Right ventricle myocardium inferior (tissue), 1 donor: ENCODE data around the gene TRIM72. TPM values are rescaled to one million over a fixed set of nuclear protein-coding genes. Genes with fewer than 3 reads are reported as not detected.

Experiments used
- ATAC-seq: fragments of 200-7000 bp; cut with Tn5 transposase; one replicate; pipeline ENCODE4 v1.9.1; 2020; ENCODE audit warnings: mild to moderate bottlenecking, moderate library complexity
- DNase-seq: peaks from one replicate; pipeline ENCODE4 v3.0.0; 2021; ENCODE audit errors: missing footprints
- intact Hi-C: fragments of 100-400 bp; cut with DNase I; formaldehyde crosslinking; loops from one replicate; pipeline ENCODE4 v1.11.0; 2022
- total RNA-seq: library from RNA; stranded (reverse); fragmentation: NEBNext Ultra II Directional; extraction: Animal tissue kit (Norgen Biotek cat#: 25700); gene quantifications from one replicate; pipeline ENCODE4 v1.2.1, GENCODE V29; 2021
- donor health status: DM: no; HTN: yes; CAD: no; lungs with severe emphysema.

The TRIM72 gene
- total RNA-seq, 1 donor from 2014 or later, result 2.1 TPM

DNA sequence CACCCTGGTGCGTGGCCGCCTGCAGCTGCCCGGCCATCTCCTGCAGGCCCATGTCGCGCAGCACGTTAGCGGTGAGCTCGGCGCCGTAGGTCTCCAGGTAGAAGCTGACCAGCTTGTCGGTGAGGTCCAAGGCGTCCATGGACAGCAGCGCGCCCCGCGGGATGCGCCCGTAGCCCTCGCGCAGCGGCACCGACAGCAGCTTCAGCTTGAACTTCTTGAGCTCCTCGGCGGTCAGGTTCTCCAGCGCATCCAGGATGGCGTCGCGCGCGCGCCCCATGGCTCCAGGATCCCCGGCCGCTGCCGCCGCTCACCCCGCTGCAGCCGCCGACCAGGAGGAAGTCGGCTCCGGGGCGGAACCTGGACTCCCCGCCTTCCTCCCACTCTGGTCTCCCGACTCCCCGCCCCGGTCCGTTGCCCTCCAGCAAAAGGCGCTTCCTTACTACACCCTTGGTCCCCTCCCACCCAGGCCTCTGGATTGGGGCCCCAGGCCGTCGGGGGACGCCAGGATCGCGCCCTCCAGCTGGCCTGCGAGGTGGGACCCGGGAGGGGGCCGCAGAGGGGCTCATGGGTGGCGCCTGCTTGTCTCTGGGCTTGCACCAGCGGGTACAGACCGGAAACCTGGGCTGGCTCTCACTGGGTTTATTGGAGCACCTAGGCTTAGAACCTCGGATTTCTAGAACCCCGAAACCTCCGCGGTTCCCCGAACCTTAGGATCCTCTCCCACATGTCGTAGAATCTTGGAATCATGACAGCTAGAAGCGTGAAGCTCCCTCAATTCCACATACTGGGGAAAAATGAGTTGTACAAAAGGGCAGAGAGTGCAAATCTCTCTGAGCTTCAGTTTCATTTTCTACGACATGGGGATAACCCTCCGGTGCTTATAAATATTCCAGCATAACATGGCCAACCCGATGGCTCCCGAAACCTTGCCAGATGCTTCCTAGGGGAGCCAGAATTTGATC, 11.2 kb upstream of the TRIM72 start, which contains the start of gene PYCARD:
PYCARD (minus strand) TSS at position 347 of the 962 bp plus-strand sequence; CDS start at position 277, 70 bp downstream.
- intact Hi-C loops, result no loop called here
- ATAC-seq, result peak; percentile 79
- DNase-seq, result peak; percentile 85

GRCh38 chr16:31204871-31205666, 8.8 kb upstream of the TRIM72 start:
- ATAC-seq, result no peak
- intact Hi-C loops, result no loop called here
- no peak for DNase-seq

DNA sequence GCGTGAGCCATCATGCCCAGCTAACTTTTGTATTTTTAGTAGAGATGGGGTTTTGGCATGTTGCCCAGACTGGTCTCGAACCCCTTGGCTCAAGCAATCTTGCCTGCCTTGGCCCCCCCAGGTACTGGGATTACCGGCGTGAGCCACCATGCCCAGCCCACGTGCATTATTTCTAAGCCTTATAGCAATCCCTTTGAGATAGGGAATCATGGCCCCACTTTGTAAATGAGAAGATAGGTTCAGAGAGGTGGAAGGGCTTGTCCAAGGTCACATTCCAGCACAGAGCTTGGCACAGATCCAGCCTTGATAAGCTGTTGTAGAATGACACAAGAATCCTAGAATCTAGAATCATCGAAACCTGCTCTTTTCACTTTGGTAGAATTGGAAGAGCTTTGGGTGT, 7.1 kb upstream of the TRIM72 start:
- DNase-seq (no peak), ATAC-seq (no peak)
- intact Hi-C loops, result no loop called here

DNA sequence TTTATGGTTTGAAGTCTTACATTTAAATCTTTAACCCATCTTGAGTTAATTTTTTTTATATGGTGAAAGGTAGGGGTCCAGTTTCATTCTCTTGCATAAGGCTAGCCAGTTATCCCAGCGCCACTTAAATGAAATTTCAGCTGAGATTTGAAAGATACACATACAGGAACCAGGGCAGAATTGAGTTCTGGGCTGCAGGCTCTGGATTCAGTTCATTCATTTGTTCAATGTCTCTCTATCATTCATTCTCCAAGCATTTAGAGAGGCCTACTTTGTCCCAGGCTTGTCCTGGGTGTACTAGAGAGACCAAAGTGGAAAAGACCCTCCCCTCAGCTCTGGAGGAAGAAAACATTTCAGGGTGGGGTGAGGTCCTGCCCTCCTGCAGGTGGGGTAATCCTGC, 577 bp upstream of the TRIM72 start:
- no peak for ATAC-seq
- intact Hi-C loops, result no loop called here
- no peak for DNase-seq

- intact Hi-C loops, result no loop called here
- ATAC-seq, result peak; percentile 37
- DNase-seq, result no peak
Measured at GRCh38 chr16:31214708-31215286, 878 bp downstream of the TRIM72 start.

- intact Hi-C loops, result no loop called here
- DNase-seq, result peak; percentile 81
- peak; percentile 89 for ATAC-seq
Measured at GRCh38 chr16:31215287-31216162, 1.6 kb downstream of the TRIM72 start.

- DNase-seq, result peak; percentile 77
- ATAC-seq, result no peak
- intact Hi-C loops, result no loop called here
Measured at GRCh38 chr16:31216422-31217135, 2.7 kb downstream of the TRIM72 start, which contains the start of gene PYDC1. PYDC1 (minus strand) TSS chr16:31217135; CDS start chr16:31217028, 107 bp downstream.

GRCh38 chr16:31217136-31217530, 3.2 kb downstream of the TRIM72 start:
- intact Hi-C loops, result no loop called here
- ATAC-seq, result no peak
- DNase-seq, result no peak

DNA sequence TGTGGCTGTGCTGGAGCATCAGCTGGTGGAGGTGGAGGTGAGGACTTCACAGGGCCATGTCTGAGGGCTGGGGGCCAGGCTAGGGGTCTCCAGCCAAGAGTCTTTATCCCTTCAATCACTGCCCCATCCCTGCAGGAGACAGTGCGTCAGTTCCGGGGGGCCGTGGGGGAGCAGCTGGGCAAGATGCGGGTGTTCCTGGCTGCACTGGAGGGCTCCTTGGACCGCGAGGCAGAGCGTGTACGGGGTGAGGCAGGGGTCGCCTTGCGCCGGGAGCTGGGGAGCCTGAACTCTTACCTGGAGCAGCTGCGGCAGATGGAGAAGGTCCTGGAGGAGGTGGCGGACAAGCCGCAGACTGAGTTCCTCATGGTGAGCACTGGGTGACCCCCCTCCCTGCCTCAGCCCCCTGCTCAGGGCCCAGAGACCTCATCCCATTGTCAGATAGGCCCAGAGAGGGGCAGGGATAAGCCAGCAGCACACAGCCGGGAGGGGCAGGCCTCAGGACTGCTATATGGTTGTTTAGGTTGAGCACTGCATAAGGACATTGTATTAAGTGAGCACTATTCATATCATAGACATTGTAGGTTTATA, 5.3 kb downstream of the TRIM72 start:
- no peak for DNase-seq
- intact Hi-C loops, result no loop called here

GRCh38 chr16:31221357-31222160, 7.6 kb downstream of the TRIM72 start:
- ATAC-seq, result no peak
- no peak for DNase-seq
- intact Hi-C loops, result no loop called here

More for the DNA sequence above, 5.3 kb downstream of the TRIM72 start:
- no peak for ATAC-seq

DNA sequence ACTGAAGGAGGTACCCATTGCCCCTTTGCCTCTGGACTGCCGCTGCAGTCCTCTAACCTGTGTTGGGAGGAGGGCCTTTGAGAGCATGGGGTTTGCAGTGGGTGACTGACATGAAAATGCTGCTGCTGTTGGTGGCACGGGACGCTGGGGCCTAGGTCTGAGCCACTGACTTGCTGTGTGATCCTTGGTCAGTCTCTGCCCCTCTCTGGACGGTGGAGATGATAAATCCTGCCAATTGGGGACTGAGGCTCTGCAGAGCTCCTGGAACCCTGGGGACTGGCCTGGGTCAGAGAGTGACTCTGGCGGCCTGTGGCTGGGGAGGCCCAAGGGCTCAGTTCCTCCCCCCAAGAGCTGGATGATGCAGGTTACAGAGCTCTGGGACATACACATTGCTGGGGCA, 9.1 kb downstream of the TRIM72 start:
- intact Hi-C loops, result no loop called here
- ATAC-seq (no peak), DNase-seq (no peak)

- DNase-seq (no peak), ATAC-seq (no peak)
- intact Hi-C loops, result no loop called here
Measured at GRCh38 chr16:31224092-31224955, 10.4 kb downstream of the TRIM72 start.

DNA sequence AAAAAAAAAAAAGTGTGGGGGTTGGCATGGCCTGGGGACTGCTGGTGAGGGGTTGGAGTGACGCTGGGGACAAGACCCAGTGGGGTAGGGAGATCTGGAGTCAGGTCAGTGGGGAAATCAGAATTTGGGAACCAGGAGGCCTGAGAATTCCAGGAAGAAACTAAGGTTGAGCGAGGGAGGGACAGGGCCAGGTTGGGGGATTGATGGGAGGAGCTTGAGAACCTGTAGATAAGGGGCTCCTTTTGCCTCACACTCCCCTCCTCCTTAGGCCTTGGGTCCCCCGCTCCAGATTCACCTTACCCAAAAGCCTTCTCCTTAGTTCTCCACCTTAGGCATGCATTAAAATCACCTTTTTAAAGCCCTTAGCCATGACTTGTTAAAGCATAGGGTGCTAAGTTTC, 11.3 kb downstream of the TRIM72 start:
- intact Hi-C loops, result no loop called here
- ATAC-seq (no peak), DNase-seq (no peak)

- intact Hi-C loops, result no loop called here
- DNase-seq, result no peak
- no peak for ATAC-seq
Measured at GRCh38 chr16:31228206-31228605, 14.3 kb downstream of the TRIM72 start.

DNA sequence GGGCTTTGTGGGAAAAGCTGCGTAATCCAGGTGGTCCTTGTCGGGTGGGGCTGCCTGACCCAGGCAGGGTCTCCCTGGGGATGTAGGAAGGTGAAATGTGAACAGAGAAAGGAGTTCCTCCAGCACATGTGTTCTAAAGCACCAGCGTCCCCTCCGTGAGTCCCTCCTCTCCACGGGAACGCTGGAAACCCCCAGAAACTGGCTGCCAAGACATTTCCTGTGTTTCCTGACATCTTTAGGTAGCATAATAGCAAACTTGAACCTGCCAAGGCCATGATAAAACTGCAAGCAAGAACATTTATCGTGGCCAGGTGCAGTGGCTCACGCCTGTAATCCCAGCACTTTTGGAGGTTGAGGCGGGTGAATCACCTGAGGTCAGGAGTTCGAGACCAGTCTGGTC, 15.6 kb downstream of the TRIM72 start:
- ATAC-seq (no peak), DNase-seq (no peak)
- intact Hi-C loops, result no loop called here

GRCh38 chr16:31238041-31238440, 24.1 kb downstream of the TRIM72 start:
- ATAC-seq (no peak), DNase-seq (no peak)
- intact Hi-C loops, result no loop called here
